Measurements from ENCODE around the gene RPL27A. TPM values are rescaled to one million over a fixed set of nuclear protein-coding genes. Genes with fewer than 3 reads are reported as not detected.

Gene RPL27A
- total RNA-seq, 1 experiment from 2014 or later = 1,055 TPM

DNA sequence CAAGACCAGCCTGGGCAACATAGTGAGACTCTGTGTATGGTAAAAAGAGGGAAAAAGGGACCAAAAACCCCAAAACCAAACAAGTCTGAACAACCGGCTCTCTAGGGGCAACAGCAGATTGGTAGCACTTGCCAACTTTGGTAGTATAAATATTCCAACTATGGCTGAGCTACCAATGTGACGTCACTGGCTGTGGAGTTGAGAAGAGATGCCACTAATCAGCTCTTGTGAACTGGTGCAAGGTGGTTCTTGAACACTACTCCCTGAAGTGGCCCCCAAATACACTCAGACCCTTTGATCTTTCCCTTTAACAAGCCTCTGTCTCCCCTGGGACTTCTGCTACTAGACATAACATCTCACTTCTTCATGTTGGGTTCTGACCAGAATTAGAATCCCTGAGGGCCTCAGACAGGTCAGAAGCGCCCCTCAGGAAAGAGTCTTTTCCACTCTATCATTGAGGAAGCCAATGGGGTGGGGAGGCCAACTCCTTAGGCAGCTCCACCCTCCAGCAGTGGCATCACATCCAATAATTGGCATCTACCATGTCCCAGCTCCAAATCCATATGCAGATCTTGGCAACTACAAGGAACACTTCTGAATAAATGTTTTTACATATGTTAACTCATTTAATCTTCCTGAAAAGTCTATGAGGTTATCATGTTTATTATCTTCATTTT, 49.2 kb downstream of the RPL27A start:
- ChIA-PET CTCF (no interaction called here), RAD21 (ENCODE audit: low non-redundant PET in 1 of 2, low total read pairs in 2 of 2, uncharacterized antibody in 2 of 2, unreplicated experiment in 2 of 2) (no interaction called here), POLR2A (no interaction called here)
- no peaks in the 10 kb centered on the region for H3K27me3 ChIP-seq (ENCODE audit: insufficient read depth, low read length)
- TF ChIP-seq YY1 (IDR thresholded peaks at IDR 0.05; ENCODE audit: extremely low read depth, insufficient replicate concordance, low read depth, low read length) (no peak), ELF1 (IDR thresholded peaks at IDR 0.05; ENCODE audit: borderline replicate concordance, low read depth) (no peak), SP1 (IDR thresholded peaks at IDR 0.05; ENCODE audit: low read depth) (no peak), EZH2 (IDR thresholded peaks at IDR 0.05) (no peak), CEBPB (IDR thresholded peaks at IDR 0.05; ENCODE audit: low read depth) (no peak)
- TF ChIP-seq, protein P1, sequence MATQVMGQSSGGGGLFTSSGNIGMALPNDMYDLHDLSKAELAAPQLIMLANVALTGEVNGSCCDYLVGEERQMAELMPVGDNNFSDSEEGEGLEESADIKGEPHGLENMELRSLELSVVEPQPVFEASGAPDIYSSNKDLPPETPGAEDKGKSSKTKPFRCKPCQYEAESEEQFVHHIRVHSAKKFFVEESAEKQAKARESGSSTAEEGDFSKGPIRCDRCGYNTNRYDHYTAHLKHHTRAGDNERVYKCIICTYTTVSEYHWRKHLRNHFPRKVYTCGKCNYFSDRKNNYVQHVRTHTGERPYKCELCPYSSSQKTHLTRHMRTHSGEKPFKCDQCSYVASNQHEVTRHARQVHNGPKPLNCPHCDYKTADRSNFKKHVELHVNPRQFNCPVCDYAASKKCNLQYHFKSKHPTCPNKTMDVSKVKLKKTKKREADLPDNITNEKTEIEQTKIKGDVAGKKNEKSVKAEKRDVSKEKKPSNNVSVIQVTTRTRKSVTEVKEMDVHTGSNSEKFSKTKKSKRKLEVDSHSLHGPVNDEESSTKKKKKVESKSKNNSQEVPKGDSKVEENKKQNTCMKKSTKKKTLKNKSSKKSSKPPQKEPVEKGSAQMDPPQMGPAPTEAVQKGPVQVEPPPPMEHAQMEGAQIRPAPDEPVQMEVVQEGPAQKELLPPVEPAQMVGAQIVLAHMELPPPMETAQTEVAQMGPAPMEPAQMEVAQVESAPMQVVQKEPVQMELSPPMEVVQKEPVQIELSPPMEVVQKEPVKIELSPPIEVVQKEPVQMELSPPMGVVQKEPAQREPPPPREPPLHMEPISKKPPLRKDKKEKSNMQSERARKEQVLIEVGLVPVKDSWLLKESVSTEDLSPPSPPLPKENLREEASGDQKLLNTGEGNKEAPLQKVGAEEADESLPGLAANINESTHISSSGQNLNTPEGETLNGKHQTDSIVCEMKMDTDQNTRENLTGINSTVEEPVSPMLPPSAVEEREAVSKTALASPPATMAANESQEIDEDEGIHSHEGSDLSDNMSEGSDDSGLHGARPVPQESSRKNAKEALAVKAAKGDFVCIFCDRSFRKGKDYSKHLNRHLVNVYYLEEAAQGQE (IDR thresholded peaks at IDR 0.05; ENCODE audit: low read depth) = no peak
- TF ChIP-seq, protein P2, sequence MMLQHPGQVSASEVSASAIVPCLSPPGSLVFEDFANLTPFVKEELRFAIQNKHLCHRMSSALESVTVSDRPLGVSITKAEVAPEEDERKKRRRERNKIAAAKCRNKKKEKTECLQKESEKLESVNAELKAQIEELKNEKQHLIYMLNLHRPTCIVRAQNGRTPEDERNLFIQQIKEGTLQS (IDR thresholded peaks at IDR 0.05) = no peak
- BruUV-seq (replicated peaks) = no TSS peak
- no peak overlapping the region for H3K4me3 ChIP-seq (replicated peaks in 1 of 2; ENCODE audit: low read depth in 1 of 2, low read length in 2 of 2)
- H3K36me3 ChIP-seq (ENCODE audit: control insufficient read depth in 1 of 2, insufficient read depth in 2 of 2, low read length in 2 of 2) = no peaks in the 10 kb centered on the region
- no peak overlapping the region for H3K4me2 ChIP-seq (ENCODE audit: low read length)
- H2AFZ ChIP-seq (ENCODE audit: low read depth, low read length, poor library complexity, severe bottlenecking) = no peak overlapping the region
- H3K9me3 ChIP-seq (ENCODE audit: control insufficient read depth in 1 of 2, insufficient read depth in 1 of 2, low read depth in 1 of 2, low read length in 2 of 2) = no peaks in the 10 kb centered on the region
- no peak overlapping the region for H3K27ac ChIP-seq (ENCODE audit: low read depth, low read length)
- H3K4me1 ChIP-seq (ENCODE audit: control insufficient read depth in 1 of 2, insufficient read depth in 2 of 2, low read length in 2 of 2) = peaks cover 9 to 31% of the 10 kb centered on the region in 2 experiments
- no peaks in the 10 kb centered on the region for H4K20me1 ChIP-seq (ENCODE audit: insufficient read depth)
- ATAC-seq (no peak), DNase-seq (ENCODE audit: low read depth, low spot score) (no peak)
- no peak overlapping the region for H3K9ac ChIP-seq (ENCODE audit: low read length)
- H3K9me2 ChIP-seq (ENCODE audit: insufficient read depth) = no peaks in the 10 kb centered on the region
- intact Hi-C loops (cut with micrococcal nuclease) = no loop called here
- no peaks in the 10 kb centered on the region for H3K79me2 ChIP-seq (ENCODE audit: insufficient read depth, low read length)
